CD4-positive, alpha-beta T cell treated with Interleukin-4 for 4 hours (primary cell): Measurements from ENCODE around the gene GTF2I.
"Not testable (repeated sequence)": the region's sequence is repeated elsewhere in the genome, so short reads cannot be mapped to it uniquely, and the experiment has no call there.

Source experiments
- DNase-seq: peaks from one replicate; pipeline ENCODE4 v3.0.0-alpha.2; 2020

The GTF2I gene

DNA sequence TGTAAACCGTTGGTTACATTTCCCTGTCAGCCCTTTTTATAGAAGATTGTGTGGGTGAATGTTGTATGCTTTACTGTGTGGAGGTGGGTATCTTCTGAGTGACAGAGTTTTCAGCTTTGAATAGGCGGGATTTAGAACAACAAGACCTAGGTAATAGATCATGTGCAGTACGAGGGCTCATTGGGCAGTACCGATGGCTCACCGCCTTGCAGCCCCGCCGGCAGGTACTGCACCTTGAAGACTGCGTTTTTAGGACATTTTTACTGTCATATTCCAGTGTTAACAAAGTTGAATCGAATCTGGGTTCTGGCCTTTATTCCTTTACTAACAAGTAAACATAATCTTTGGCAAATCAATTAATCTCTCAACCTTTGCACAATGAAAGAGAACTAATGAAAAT lies 60.4 kb downstream of the GTF2I start:
- no peak for DNase-seq

DNA sequence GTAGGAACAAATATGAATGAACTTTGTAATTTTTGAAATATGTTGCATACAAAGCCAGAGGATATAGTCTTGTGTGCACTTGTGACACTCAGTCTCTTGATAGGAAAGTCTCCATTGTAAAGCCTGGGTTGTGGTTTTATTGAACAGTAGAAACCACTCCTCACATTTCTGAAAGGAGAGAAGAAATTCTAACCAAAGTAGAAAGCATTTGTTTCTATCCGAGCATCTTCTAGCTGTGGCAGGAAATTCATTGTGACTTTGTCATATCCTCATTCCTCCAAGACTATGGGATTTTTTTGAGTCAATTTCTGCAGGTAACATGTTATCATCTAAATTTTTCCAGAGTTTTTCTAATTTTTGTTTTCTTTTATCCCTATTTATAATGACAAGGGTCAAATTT lies 60.8 kb downstream of the GTF2I start:
- DNase-seq: no peak

DNA sequence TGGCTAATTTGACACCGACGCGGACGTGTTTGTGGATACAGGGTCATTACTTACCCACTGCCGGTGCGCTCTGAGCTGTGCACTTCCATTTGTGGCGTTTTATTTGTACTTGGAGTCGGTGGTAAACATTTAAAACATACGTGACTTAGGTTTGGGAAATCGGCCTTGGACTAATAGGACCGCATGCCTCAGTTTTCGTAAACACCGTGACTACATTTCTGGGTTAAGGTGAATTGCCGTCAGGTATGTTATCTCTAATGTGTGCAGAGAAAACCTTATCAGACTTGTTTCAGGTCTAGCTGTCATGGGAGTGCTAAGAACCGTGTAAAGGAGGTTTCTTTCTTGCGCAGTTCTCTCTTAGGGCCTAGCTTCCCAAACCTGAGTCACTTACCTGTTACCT lies 64.6 kb downstream of the GTF2I start:
- DNase-seq: no peak

DNA sequence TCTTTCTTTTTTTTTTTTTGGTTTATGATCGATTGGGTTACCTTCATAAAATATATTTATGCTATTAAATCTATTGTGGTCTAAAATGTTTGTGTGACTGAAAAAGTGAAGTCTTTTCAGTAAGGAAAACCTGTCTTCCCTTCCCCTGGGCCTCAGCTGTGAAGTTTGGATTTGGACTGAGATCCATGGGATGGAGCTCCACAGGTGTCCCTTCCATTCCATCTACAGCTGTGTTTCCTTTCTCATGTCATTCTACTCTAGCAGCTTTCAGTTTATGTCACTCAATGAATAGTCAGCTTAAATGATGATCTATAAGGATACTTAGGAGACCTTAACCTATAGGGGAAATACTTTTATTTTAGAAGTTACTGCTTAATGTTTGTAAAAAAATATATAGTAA lies 68.3 kb downstream of the GTF2I start:
- no peak for DNase-seq

DNA sequence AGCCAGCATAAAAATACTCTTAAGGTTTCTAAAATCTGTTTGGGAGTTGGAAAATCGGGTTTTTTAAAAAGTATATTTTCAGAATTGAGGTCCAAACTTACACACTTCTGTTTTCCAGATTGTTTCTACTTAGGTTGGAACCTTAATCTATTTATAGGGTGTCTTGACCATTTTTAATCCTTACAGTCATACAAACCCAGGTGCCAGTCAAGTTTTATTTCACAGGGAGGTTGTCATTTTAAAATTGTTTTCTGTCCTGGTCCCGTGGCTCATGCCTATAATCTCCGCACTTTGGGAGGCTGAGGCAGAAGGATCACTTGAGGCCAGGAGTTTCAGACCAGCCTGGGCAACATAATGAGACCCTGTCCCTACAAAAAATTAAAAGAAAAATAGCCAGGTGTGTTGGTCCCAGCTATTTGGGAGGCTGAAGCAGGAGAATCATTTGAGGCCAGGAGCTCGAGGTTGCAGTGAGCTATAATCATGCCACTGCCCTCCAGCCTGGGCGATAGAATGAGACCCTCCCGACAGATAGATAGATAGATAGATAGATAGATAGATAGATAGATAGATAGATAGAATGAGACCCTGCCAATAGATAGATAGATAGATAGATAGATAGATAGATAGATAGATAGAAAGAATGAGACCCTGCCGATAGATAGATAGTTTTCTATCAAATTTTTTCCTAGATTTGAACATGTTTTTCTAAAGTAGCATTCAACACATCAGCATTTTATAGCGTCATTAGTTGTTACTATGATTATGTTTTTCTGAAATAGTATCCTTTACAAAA lies 69.0 kb downstream of the GTF2I start:
- DNase-seq: no peak

DNA sequence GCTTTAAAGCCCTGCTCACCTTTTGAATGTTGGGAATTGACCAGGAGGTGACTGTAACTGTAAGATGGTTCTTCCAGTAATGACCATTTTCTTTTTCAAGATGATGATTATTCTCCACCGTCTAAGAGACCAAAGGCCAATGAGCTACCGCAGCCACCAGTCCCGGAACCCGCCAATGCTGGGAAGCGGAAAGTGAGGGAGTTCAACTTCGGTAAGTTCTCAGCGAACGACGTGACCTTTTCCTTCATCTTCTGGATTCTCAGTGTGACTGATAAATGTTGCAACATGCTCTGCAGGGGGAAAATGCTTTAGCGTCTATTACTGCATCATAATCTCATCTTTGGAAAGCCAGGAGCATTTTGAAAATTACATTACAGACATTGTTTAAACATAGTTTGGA lies 71.2 kb downstream of the GTF2I start:
- DNase-seq: not testable (repeated sequence)

DNA sequence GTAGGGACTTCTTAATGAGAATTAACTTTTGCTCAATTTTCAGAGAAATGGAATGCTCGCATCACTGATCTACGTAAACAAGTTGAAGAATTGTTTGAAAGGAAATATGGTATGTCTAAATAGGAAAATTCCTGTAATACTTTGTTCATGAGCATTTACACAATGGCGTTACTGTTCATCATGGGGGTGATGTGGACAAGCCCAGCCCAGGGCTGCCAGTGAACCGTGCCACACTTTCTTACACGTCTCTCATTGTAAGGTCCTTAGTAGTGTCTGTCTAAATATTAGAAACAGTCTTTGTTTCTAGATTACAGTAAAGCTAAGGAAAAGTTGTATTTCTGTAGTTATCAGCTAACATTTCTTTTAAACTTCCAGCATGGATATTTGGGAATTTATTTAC lies 72.7 kb downstream of the GTF2I start:
- not testable (repeated sequence) for DNase-seq

DNA sequence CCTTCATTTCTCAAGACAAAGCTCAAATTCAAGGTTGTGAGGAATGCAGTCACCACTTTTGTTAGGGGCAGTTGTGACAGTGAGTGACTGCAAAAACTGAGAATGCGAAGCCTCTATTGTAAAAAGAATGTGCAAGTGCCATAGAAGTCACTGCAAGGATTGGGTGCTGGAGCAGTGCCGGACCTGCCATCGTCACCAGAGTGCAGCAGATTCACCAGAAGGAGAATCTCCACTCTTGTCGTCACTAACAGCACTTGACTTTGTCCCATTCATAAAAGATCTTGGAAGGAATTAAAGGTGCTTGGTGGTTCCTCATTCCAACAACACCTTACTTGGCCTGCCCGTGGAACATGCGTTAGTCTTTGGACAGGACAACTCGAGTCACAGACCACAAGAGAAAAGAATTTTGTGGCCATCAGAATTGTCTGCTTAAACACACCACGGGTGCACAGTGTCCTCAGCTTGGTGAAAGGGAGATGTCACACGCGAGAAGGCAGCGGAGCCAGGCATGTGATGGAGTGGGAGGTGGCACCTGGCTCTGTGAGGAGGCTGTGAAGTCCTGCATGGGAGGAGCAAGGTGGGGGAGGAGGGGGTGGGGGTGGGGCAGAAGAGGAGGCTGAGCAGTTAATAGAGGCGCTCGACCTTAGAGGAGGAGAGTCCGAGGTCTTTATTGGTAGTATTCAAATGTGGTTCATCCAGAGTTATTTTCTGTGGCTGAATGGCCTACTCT lies 82.6 kb downstream of the GTF2I start:
- DNase-seq: not testable (repeated sequence)

DNA sequence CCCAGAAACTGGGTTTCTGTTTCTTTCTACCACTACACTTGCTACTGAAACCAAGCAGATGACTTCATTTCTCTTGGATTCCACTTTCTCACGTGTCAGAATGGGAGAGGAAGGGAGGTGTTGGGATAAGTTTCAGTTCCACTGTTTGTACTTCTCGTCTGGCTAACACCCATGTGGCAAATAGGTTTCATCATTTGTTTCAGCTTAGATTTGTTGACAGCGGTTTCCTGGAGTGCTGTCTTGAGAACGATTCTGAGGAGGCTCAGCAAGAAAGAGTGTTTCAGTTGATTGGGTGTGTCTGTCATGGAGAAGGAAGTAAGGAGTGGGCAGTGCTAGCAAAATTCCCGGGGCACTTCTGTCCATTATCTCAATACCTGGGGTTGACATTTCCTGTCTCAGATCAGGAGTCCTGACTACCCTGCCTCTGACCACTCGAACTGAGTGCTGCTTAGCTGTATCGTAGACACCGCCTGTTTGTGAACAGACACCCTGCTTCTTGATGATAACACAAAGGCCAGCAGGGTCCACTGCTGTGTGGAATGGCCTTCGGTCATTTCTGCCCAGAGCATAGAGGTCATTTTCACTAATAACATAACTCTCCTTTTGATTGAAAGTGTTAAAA lies 86.5 kb downstream of the GTF2I start:
- not testable (repeated sequence) for DNase-seq

DNA sequence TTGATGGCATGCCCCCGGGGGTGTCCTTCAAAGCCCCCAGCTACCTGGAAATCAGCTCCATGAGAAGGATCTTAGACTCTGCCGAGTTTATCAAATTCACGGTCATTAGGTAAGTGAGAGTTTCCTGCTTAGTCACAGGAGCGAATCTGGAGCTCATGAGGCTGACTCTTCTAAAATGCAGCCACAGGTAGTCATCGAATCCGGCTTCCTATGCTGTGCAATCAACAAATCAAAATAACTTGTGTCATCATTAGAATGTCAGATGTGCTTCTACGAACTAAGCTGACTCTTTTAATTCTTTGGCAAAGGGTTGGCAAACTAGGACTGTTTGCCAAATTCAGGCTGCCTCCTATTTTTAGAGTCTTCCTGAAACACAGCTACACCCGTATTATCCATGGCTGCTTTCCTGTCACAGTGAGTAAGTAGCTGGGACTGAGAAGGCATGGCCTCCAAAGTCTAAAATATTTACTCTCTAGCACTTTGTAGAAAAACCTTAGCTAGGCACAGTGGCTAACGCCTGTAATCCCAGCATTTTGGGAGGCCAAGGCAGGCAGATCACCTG lies 96.5 kb downstream of the GTF2I start:
- DNase-seq: not testable (repeated sequence)

DNA sequence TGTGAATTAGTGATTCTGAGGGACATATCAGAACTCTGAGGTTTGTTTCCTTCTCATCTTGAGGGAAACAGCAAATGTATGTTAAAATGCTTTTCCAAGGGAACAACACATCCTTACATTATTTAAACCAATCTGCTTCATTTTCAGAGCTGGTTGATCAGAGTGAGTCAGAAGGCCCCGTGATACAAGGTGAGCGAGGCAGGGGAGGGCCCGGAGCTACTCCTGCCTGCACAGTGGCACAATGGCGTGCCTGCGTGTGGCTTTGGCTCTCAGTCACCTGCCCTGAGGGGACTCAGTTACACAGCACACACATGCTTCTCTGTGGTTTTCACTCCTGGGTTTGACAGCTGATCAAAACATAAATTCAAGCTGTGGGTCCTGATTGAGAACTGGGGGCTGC lies 99.2 kb downstream of the GTF2I start:
- not testable (repeated sequence) for DNase-seq

DNA sequence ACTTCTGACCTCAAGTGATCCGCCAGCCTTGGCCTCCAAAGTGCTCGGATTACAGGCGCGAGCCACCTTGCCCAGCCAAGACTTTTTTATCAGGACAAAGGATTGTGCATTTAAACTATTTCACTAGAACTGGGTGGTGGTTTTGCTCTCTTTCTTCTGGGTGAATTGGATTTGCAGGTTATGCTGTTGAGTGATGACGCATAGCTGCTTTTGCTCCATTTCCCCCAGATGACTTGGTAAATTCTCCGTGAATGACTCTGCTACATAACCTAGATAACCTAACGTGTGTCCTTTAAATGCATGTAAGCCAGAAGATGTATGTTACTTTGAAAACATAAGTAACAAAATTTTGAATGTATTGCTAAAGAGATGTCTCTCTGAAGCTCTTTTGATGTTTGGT lies 100.8 kb downstream of the GTF2I start:
- not testable (repeated sequence) for DNase-seq

DNA sequence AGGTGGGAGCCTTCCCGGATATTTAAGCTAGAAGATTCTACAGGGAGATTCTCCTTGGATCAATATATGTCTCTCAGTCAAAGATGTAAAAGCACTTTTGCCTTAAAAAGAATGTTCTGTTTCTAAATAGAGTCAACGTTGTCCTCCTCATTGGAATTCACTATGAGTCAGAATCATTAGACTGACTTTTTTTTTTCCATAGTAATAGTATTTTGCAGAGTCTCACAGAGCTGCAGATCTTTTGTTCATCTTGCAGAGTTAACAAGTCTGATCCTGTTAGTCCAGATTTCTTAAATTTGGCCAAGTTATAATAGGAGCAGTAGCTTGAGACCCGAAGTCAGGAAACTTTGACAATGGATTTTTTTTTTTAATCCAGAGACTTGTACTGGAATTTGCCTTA lies 101.5 kb downstream of the GTF2I start:
- not testable (repeated sequence) for DNase-seq

DNA sequence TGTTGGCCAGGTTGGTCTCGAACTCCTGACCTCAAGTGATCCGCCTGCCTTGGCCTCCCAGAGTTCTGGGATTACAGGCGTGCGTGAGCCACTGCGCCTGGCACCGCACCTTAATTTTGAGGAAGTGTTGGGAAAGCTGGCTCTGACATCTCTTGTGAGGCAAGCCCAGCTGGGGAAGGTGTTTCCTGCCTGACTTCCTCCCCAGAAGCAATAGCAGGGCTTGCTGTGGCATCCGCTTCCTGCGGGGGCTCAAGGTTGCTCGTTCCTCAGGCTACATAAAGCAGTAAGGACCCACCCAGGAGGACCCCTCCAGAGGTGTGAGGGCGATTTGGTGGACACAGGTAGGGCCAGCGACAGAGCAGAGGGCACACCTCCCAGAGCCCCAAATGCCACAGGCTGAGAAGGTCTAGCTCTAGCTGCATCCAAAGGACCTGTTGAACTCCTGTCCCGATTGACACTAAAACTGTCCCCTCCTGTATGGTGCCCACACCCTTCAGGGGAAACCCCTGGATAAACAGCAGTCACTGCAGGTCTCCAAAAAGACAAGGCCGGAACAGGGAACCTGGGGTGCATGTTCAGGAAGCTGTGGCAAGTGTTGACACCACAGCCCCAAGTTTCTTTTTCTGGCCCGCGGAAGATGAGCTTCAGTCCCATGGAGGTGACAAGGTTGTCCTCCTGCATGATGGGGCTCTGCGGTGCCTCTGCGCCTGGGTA lies 107.8 kb downstream of the GTF2I start:
- not testable (repeated sequence) for DNase-seq

DNA sequence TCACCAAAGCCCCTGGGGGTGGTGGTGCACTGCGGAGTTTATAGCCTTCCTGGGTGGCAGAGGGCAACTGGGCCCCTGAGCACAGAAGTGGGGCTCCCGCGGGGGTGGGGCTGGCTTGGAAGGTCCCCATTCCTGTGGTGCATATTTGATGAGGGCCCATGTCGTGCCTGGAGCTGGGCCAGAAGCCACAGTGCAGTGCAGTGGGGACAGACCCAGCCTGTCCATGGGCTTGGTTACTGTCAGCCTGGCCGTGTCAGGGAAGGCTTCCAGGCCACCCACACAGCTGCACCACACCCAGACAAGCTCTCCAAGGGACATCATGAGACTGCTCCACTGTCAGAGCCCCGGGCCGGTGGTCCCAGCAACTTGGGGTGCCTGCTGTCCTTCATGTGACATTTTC lies 109.0 kb downstream of the GTF2I start:
- DNase-seq: not testable (repeated sequence)

DNA sequence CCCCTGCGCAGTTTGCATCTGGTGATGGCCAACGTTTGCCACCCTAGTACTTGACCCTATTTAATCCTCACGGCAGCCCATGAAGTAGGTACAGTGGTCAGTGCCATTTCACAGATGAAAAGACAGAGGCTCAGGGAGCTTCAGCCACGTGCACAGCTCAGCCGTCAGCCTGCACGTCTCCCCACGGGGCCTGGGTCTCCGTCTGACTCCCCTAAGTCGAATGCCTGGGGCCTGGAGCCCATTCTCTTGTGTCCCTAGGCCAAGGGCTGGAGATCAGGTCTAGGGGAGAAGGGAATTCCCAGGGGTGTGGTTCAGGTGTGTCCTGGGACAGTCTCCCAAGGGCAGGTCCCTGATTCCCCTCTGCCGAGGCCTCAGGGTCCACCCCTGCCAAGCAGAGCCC lies 109.5 kb downstream of the GTF2I start:
- not testable (repeated sequence) for DNase-seq

DNA sequence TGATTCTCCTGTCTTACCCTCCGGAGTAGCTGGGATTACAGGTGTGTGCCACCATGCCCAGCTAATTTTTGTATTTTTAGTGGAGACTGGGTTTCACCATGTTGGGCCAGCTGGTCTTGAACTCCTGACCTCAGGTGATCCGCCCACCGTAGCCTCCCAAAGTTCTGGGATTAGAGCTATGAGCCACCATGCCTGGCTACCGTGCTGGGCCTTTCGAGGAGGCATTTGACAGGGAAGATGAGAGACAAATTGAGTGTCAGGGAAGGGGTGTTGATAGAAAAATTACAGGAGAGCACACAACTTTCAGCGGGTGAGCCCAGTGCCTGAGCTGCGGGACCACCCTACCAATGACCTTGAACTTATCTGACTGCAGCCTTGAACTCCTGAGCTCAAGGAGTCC lies 112.5 kb downstream of the GTF2I start:
- DNase-seq: not testable (repeated sequence)

DNA sequence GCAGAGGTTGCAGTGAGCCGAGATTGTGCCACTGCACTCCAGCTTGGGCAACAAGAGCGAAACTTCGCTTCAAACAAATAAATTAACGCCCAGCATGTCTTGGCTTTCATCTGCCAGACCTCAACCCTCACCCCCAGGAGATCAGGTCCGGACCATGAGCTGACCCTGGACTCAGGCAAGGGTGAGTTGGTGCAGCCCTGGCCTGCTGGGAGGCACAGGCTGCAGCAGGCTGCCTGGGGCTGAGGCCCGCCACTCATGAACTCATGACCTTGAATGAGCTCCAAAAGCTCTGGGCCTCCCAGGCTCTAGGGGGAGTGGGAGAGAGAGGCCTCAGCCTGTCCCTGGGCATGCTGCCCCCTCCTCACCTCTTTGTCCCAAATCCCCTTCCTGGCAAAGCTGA lies 114.6 kb downstream of the GTF2I start:
- DNase-seq: not testable (repeated sequence)

DNA sequence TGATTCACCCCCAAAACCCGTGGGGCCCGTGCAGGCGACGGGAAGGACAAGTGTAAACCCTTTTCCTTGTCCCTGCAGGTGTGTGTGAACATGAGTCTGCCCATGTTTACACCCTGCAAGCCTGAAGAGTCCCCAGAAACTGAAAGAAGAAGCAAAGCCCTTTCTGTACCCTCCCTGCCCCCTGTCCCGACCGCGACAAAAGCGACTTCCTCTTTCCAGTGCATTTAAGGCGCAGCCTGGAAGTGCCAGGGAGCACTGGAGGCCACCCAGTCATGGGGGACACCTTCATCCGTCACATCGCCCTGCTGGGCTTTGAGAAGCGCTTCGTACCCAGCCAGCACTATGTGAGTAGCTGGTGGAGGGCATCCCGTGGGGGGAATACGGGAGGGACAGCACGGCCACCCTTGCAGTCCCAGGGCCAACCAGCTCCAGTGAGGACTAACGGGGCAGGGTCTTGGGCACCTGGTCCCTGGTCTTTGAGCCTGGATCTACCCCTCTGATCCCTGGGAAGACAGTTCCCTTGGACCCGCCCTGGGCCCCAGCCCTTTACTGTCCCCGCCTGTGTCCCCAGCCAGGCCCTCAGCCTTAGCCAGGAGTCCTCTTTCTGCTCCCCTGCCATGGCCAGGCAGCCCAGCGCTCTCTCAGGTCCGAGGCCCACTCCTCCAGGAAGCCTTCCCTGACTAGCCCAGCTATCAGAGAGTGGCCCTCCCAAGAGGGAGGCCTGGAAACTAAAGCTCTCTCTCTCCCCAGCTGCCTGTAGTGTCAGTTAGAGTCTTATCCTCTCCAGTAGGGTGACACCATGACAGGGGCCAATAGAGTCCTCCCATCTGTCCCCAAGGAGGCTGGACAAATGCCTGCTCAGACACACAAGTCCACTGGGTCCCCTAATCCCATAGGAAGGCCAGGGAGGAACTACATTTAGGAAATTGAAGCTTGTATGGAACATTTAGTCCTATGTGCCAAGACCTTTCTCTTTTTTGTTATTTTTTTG lies 116.5 kb downstream of the GTF2I start, which contains the start of gene NCF1:
TSS of gene NCF1 (plus strand) at position 252 of the 991 bp plus-strand sequence. CDS start at position 273, 21 bp downstream.
- DNase-seq: not testable (repeated sequence)

DNA sequence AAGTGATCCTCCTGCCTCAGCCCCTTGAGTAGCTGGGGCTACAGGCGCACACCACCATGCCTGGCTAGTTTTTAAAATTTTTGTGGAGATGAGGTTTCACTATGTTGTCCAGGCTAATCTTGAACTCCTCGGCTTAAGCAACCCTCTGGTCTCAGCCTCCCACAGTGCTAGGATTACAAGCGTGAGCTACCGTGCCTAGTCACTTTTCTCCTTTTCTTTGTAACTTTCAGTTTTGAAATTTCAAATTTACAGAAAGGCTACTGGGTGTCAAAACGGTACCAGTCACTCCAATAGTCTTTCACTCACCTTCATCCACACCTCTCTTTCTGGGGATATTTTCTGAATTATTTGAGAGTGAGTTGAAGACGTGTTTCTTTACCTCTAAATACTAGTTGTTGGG lies 117.6 kb downstream of the GTF2I start:
- DNase-seq: not testable (repeated sequence)

DNA sequence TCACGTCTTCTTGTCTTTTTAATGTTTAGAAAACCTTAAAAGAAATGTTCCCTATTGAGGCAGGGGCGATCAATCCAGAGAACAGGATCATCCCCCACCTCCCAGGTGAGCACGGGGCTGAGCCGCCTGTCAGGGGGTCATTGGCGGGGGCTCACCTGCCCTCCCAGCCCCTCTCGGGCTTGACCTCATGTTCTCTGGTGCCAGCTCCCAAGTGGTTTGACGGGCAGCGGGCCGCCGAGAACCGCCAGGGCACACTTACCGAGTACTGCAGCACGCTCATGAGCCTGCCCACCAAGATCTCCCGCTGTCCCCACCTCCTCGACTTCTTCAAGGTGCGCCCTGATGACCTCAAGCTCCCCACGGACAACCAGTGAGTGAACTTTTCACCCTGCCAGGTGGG lies 121.5 kb downstream of the GTF2I start:
- not testable (repeated sequence) for DNase-seq
